ENCODE results near the gene TSGA10.
"Not testable (repeated sequence)": the region's sequence is repeated elsewhere in the genome, so short reads cannot be mapped to it uniquely, and the experiment has no call there.

TSGA10 gene

GRCh38 chr2:99192364-99192763 lies 37.6 kb upstream of the TSGA10 start:
- not testable (repeated sequence) for ATAC-seq

GRCh38 chr2:99190548-99190947 lies 35.8 kb upstream of the TSGA10 start:
- ATAC-seq: no peak
- TF ChIP-seq ZFP30 (CRISPR knock-in tag; IDR thresholded peaks at IDR 0.05) (no peak), TSHZ2 (CRISPR knock-in tag; IDR thresholded peaks at IDR 0.05) (no peak), PATZ1 (CRISPR knock-in tag; IDR thresholded peaks at IDR 0.05; ENCODE audit: borderline replicate concordance) (no peak)

More at GRCh38 chr2:99192364-99192763, 37.6 kb upstream of the TSGA10 start:
- TF ChIP-seq ZNF8 (CRISPR knock-in tag; IDR thresholded peaks at IDR 0.05): peak; percentile 66

GRCh38 chr2:99188357-99188756 lies 33.6 kb upstream of the TSGA10 start:
- no peak for TF ChIP-seq TOX (CRISPR knock-in tag; IDR thresholded peaks at IDR 0.05; ENCODE audit: borderline replicate concordance)
- no peak for TF ChIP-seq GLIS3 (CRISPR knock-in tag; IDR thresholded peaks at IDR 0.05)
- TF ChIP-seq PATZ1 (CRISPR knock-in tag; IDR thresholded peaks at IDR 0.05; ENCODE audit: borderline replicate concordance): no peak
- TF ChIP-seq ZFP30 (CRISPR knock-in tag; IDR thresholded peaks at IDR 0.05): no peak
- no peak for TF ChIP-seq ZC3H10 (CRISPR knock-in tag; IDR thresholded peaks at IDR 0.05)
- TF ChIP-seq CREB5 (CRISPR knock-in tag; IDR thresholded peaks at IDR 0.05; ENCODE audit: low read depth): no peak
- TF ChIP-seq CSRNP3 (CRISPR knock-in tag; IDR thresholded peaks at IDR 0.05): no peak
- TF ChIP-seq ZNF8 (CRISPR knock-in tag; IDR thresholded peaks at IDR 0.05): no peak
- TF ChIP-seq BACH2 (CRISPR knock-in tag; IDR thresholded peaks at IDR 0.05; ENCODE audit: borderline replicate concordance): no peak
- no peak for TF ChIP-seq POU6F1 (CRISPR knock-in tag; IDR thresholded peaks at IDR 0.05; ENCODE audit: borderline replicate concordance, low read depth)
- TF ChIP-seq ZFP3 (CRISPR knock-in tag; IDR thresholded peaks at IDR 0.05): no peak
- no peak for TF ChIP-seq ESRRG (CRISPR knock-in tag; IDR thresholded peaks at IDR 0.05)
- ATAC-seq: no peak

GRCh38 chr2:99187011-99187410 lies 32.3 kb upstream of the TSGA10 start:
- ATAC-seq: no peak
- TF ChIP-seq ESRRG (CRISPR knock-in tag; IDR thresholded peaks at IDR 0.05) (no peak), ZNF565 (CRISPR knock-in tag; conservative IDR thresholded peaks at IDR 0.05; ENCODE audit: low read depth) (no peak), ZNF70 (CRISPR knock-in tag; IDR thresholded peaks at IDR 0.05) (no peak), CREB5 (CRISPR knock-in tag; IDR thresholded peaks at IDR 0.05; ENCODE audit: low read depth) (no peak), PATZ1 (CRISPR knock-in tag; IDR thresholded peaks at IDR 0.05; ENCODE audit: borderline replicate concordance) (no peak), CSRNP3 (CRISPR knock-in tag; IDR thresholded peaks at IDR 0.05) (no peak), ZFP3 (CRISPR knock-in tag; IDR thresholded peaks at IDR 0.05) (no peak), SNAI2 (CRISPR knock-in tag; IDR thresholded peaks at IDR 0.05) (no peak), ISL1 (CRISPR knock-in tag; IDR thresholded peaks at IDR 0.05) (no peak)

Measured in SK-N-SH treated with all-trans-retinoic acid at 6 μM for 48 hours (cell line).